GM19043 (cell line): ENCODE data around the gene SPPL2C.
"Not testable (repeated sequence)": the region's sequence is repeated elsewhere in the genome, so short reads cannot be mapped to it uniquely, and the experiment has no call there.

Experiments used
- ATAC-seq: cut with Tn5 transposase; IDR thresholded peaks from one replicate; pipeline ENCODE4 v1.9.1; 2021; ENCODE audit warnings: low read depth; ENCODE audit not compliant: unreplicated experiment

SPPL2C gene

GRCh38 chr17:45848405-45848804 lies 3.7 kb downstream of the SPPL2C start:
- ATAC-seq, result no peak

GRCh38 chr17:45848868-45849535 lies 4.3 kb downstream of the SPPL2C start:
- ATAC-seq, result no peak

GRCh38 chr17:45849536-45849990 lies 4.9 kb downstream of the SPPL2C start:
- no peak for ATAC-seq

GRCh38 chr17:45850011-45850410 lies 5.3 kb downstream of the SPPL2C start:
- no peak for ATAC-seq

- ATAC-seq, result no peak
These were observed 5.8 kb downstream of the SPPL2C start for GRCh38 chr17:45850468-45850867.

- ATAC-seq, result no peak
These were observed 6.3 kb downstream of the SPPL2C start for GRCh38 chr17:45851022-45851421.

- ATAC-seq, result no peak
These were observed 6.8 kb downstream of the SPPL2C start for GRCh38 chr17:45851464-45851863.

- no peak for ATAC-seq
These were observed 7.2 kb downstream of the SPPL2C start for GRCh38 chr17:45851873-45852272.

GRCh38 chr17:45852535-45853297 lies 8.0 kb downstream of the SPPL2C start:
- no peak for ATAC-seq

- ATAC-seq, result no peak
These were observed 9.5 kb downstream of the SPPL2C start for GRCh38 chr17:45854209-45854608.

- ATAC-seq, result no peak
These were observed 11.1 kb downstream of the SPPL2C start for GRCh38 chr17:45855691-45856336.

- ATAC-seq, result no peak
These were observed 13.5 kb downstream of the SPPL2C start for GRCh38 chr17:45857977-45858708.

GRCh38 chr17:45861165-45861564 lies 16.5 kb downstream of the SPPL2C start:
- ATAC-seq, result no peak

GRCh38 chr17:45862127-45862526 lies 17.4 kb downstream of the SPPL2C start:
- not testable (repeated sequence) for ATAC-seq

- ATAC-seq, result no peak
These were observed 19.4 kb downstream of the SPPL2C start for GRCh38 chr17:45863857-45864654.

- no peak for ATAC-seq
These were observed 22.5 kb downstream of the SPPL2C start for GRCh38 chr17:45867171-45867570.

- no peak for ATAC-seq
These were observed 23.0 kb downstream of the SPPL2C start for GRCh38 chr17:45867702-45868101.

- no peak for ATAC-seq
These were observed 23.6 kb downstream of the SPPL2C start for GRCh38 chr17:45868276-45868675.

GRCh38 chr17:45869676-45870341 lies 25.1 kb downstream of the SPPL2C start:
- ATAC-seq, result no peak
